Activated naive CD8-positive, alpha-beta T cell treated with anti-CD3 and anti-CD28 coated beads, Interleukin-2, amount 10 ng/mL, durations not matched to agents 7 days and 5 days (primary cell): ENCODE data around the gene SPP1. TPM values are rescaled to one million over a fixed set of nuclear protein-coding genes. Genes with fewer than 3 reads are reported as not detected.

Experiments
- ATAC-seq: fragments of 150-1000 bp; cut with Tn5 transposase; one replicate; pipeline ENCODE4 v1.10.0; 2021; ENCODE audit warnings: low read depth, moderate library complexity
- POLR2A ChIA-PET: fragments of 350-600 bp; sonication (Branson Sonifier 250); formaldehyde crosslinking; loops from one replicate; lab custom pipeline; 2021; ENCODE audit warnings: antibody characterized with exemption; lab: Charles Lee
- DNase-seq: peaks from one replicate; pipeline ENCODE4 v3.0.0; 2021
- H3K27ac Mint-ChIP-seq: one replicate; pipeline ENCODE4 v1.8.0; 2022; ENCODE audit warnings: mild to moderate bottlenecking, mixed read lengths
- H3K27me3 Mint-ChIP-seq: one replicate; pipeline ENCODE4 v1.8.0; 2022; ENCODE audit warnings: mild to moderate bottlenecking, moderate library complexity, mixed read lengths
- H3K36me3 Mint-ChIP-seq: one replicate; pipeline ENCODE4 v1.8.0; 2021; ENCODE audit warnings: mild to moderate bottlenecking, mixed read lengths
- H3K4me1 Mint-ChIP-seq: one replicate; pipeline ENCODE4 v1.8.0; 2021; ENCODE audit warnings: mixed read lengths
- H3K4me3 Mint-ChIP-seq: one replicate; pipeline ENCODE4 v1.8.0; 2022; ENCODE audit warnings: mild to moderate bottlenecking, moderate library complexity, mixed read lengths
- H3K9me3 Mint-ChIP-seq: one replicate; pipeline ENCODE4 v1.8.0; 2021; ENCODE audit warnings: mixed read lengths
- total RNA-seq, 2 experiments: library from RNA; stranded (reverse); gene quantifications; one replicate each; pipeline ENCODE4 v1.2.3, GENCODE V29; 2021

Gene SPP1
- total RNA-seq, 2 experiments from 2014 or later: 19.4 to 24.0 TPM

DNA sequence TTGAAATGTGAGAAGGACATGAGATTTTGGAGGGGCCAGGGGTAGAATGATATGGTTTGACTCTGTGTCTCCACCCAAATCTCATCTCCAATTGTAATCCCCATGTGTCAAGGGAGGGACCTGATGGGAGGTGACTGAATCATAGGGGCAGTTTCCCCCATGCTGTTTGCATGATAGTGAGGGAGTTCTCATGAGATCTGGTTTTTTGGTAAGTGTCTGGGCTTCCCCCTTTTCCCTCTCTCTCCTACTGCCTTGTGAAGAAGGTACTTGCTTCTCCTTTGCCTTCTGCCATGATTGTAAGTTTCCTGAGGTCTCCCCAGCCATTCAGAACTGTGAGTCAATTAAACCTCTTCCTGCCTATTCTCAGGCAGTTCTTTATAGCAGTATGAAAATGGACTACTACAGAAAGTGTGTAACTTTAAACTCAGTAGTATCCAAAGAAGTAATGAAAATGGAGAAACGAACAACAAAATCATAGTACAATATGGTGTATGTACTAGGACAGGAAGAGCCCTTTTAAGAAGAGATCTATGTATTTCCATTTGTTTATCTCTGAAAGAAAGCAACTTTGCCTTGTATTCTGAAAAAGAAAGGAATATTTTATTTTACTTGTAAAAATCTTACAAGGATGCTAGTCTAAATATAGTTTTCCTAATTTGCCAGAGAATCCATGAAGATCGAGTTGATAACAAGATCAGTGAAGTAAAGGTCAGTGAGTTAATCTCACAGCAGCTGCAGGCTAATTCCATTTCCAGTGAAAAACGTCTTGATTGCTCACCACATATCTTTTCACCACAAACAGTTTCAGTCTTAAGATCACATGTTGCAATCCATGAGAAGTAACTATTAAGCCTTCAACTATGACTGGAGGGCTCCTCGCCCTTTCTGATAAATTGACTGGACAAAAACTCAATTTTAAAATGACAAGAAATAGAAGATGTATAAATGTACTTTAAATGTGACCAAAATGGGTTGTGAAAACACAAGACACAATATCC is 52.4 kb downstream of the SPP1 start:
- peaks cover 40% of the 10 kb centered on the region for H3K36me3 Mint-ChIP-seq
- DNase-seq (no peak), ATAC-seq (no peak)

DNA sequence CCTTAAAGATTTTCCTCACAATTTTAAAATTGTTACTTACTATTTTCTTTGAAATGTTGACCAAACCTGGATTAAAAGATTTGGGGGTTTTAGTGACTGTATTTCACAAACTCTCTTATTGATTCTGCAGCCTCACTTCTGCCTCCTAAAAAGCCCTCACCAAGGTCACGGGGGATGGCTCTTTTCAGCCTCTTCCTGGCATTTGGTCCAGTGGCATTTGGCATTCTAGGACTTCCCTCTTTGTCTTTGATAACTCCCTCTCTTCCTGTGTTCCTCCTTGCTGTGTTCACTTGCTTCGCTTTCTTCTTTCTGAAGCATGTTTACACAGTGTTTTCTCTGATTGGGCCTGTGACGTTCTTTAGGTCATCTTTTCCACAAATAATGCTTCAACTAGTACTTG is 53.4 kb downstream of the SPP1 start:
- peaks cover 2% of the 10 kb centered on the region for H3K4me1 Mint-ChIP-seq
- H3K36me3 Mint-ChIP-seq: peaks cover 33% of the 10 kb centered on the region
- no peaks in the 10 kb centered on the region for H3K27me3 Mint-ChIP-seq
- POLR2A ChIA-PET: no interaction called here
- H3K27ac Mint-ChIP-seq: no peak overlapping the region
- DNase-seq (no peak), ATAC-seq (no peak)
- no peak overlapping the region for H3K4me3 Mint-ChIP-seq
- H3K9me3 Mint-ChIP-seq: peaks cover 13% of the 10 kb centered on the region

More for the DNA sequence above, 52.4 kb downstream of the SPP1 start:
- POLR2A ChIA-PET: no interaction called here
- H3K4me3 Mint-ChIP-seq: no peak overlapping the region
- peak overlapping the region; percentile 10 for H3K27ac Mint-ChIP-seq
- peaks cover 2% of the 10 kb centered on the region for H3K4me1 Mint-ChIP-seq
- H3K9me3 Mint-ChIP-seq: peaks cover 13% of the 10 kb centered on the region
- no peaks in the 10 kb centered on the region for H3K27me3 Mint-ChIP-seq

- no peak for DNase-seq
- Mint-ChIP-seq H3K4me3 (no peak overlapping the region), H3K4me1 (peaks cover 2% of the 10 kb centered on the region), H3K27me3 (no peaks in the 10 kb centered on the region), H3K27ac (peak overlapping the region; percentile 14), H3K36me3 (peaks cover 29% of the 10 kb centered on the region), H3K9me3 (peaks cover 13% of the 10 kb centered on the region)
- ATAC-seq: no peak
- POLR2A ChIA-PET: no interaction called here
Measured at GRCh38 chr4:88029556-88029955, 54.0 kb downstream of the SPP1 start.

GRCh38 chr4:88030565-88031310 is 55.2 kb downstream of the SPP1 start:
- DNase-seq (no peak), ATAC-seq (no peak)
- peaks cover 32% of the 10 kb centered on the region for H3K36me3 Mint-ChIP-seq
- POLR2A ChIA-PET: no interaction called here
- H3K27me3 Mint-ChIP-seq: no peaks in the 10 kb centered on the region
- peaks cover 2% of the 10 kb centered on the region for H3K4me1 Mint-ChIP-seq
- H3K4me3 Mint-ChIP-seq: no peak overlapping the region
- H3K27ac Mint-ChIP-seq: no peak overlapping the region
- H3K9me3 Mint-ChIP-seq: peaks cover 11% of the 10 kb centered on the region

Other genes starting within 250 kb of the SPP1 start
- not detected for gene IBSP, start 176.2 kb upstream of the SPP1 start, total RNA-seq
- gene MEPE, start 142.7 kb upstream of the SPP1 start, total RNA-seq: not detected
- gene PKD2, start 31.9 kb downstream of the SPP1 start, total RNA-seq: 10 to 100 TPM in 1 of 2 experiments, 1 to 10 TPM in 1; 9.5 to 10.9 TPM
- gene ABCG2, start 182.9 kb downstream of the SPP1 start, total RNA-seq: under 1 TPM; 0.54 to 0.67 TPM